Measurements from ENCODE around the gene FAAP20. TPM values are rescaled to one million over a fixed set of nuclear protein-coding genes. Genes with fewer than 3 reads are reported as not detected.

Gene FAAP20
- total RNA-seq, 1 experiment from 2014 or later: 72.1 TPM

DNA sequence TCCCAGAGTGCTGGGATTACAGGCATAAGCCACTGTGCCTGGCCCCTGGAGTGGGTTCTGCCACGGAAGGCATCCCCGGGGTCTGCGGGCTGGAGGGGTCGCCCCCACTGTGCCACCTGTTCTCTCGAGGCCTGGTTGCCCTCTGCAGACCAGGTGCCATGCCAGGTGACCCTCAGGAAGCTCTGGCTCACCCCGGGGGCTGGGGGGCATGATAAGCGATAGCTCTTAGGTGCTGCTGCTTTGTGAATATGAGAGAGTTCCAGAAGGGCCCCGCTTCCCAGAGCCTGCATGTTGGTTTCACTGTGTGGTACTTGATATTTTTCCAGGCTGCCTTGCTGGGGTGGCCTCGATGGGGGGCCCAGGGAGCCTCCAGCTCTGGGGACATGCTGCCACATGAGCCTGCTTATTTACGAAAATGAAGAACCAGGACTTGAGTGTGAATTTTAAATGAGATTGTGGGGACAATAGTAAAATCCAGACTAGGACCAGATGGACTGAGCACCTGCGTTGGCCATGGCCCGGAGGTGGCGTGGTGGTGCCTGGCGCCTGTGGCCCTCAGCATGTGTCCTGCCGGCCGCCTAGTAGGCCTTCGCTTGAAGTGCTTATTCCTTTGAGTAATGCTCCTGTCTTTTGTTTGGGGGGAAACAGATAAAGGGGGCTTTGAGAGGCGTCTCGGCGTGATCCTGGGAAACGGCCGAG is 40.9 kb upstream of the FAAP20 start:
- POLR2A ChIA-PET (ENCODE audit: unreplicated experiment): no interaction called here
- Histone ChIP-seq H3K9me3 (ENCODE audit: insufficient read depth, low read depth) (no peaks in the 10 kb centered on the region), H4K20me1 (ENCODE audit: insufficient read depth) (peaks cover 94% of the 10 kb centered on the region), H3K9me2 (ENCODE audit: insufficient read depth) (no peaks in the 10 kb centered on the region), H3K27me3 (ENCODE audit: insufficient read depth, low read depth) (no peaks in the 10 kb centered on the region), H3K4me3 (peak overlapping the region; percentile 47; the same call in 1 of the 2 replicates), H3K27ac (peak overlapping the region; percentile 68), H3K36me3 (ENCODE audit: low read depth) (0 out of 2 replicates have a peak, but pooled peaks cover 2% of the 10 kb centered on the region), H3K4me2 (peak overlapping the region; percentile 99), H2AFZ (no peak overlapping the region), H3K4me1 (replicated peaks; ENCODE audit: insufficient read depth) (peaks cover 52% of the 10 kb centered on the region), H3F3A (ENCODE audit: insufficient read depth, low read depth) (peaks cover 29% of the 10 kb centered on the region), H3K79me2 (ENCODE audit: low read depth) (peaks cover 100% of the 10 kb centered on the region)
- no TSS peak for BruUV-seq (replicated peaks)
- TF ChIP-seq, protein P1, sequence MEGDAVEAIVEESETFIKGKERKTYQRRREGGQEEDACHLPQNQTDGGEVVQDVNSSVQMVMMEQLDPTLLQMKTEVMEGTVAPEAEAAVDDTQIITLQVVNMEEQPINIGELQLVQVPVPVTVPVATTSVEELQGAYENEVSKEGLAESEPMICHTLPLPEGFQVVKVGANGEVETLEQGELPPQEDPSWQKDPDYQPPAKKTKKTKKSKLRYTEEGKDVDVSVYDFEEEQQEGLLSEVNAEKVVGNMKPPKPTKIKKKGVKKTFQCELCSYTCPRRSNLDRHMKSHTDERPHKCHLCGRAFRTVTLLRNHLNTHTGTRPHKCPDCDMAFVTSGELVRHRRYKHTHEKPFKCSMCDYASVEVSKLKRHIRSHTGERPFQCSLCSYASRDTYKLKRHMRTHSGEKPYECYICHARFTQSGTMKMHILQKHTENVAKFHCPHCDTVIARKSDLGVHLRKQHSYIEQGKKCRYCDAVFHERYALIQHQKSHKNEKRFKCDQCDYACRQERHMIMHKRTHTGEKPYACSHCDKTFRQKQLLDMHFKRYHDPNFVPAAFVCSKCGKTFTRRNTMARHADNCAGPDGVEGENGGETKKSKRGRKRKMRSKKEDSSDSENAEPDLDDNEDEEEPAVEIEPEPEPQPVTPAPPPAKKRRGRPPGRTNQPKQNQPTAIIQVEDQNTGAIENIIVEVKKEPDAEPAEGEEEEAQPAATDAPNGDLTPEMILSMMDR (conservative IDR thresholded peaks at IDR 0.05): no peak
- no peak for TF ChIP-seq EZH2 (IDR thresholded peaks at IDR 0.05; ENCODE audit: low read depth)
- CTCF ChIA-PET: no interaction called here
- no peak for DNase-seq
- intact Hi-C loops (cut with micrococcal nuclease; ENCODE audit: unreplicated experiment): no loop called here

- DNase-seq: peak in 1 of 2 experiments; percentile 46
- intact Hi-C loops (cut with micrococcal nuclease; ENCODE audit: unreplicated experiment): loop anchor here (1.0 to 5.0 kb wide), 2 partner anchors 37 to 56 kb away; no protein-coding TSS in a partner anchor
- no peak for TF ChIP-seq EZH2 (IDR thresholded peaks at IDR 0.05; ENCODE audit: low read depth)
- TF ChIP-seq, protein P1 (conservative IDR thresholded peaks at IDR 0.05): no peak
- H3K79me2 ChIP-seq (ENCODE audit: low read depth): peaks cover 100% of the 10 kb centered on the region
- ChIA-PET CTCF (no interaction called here), POLR2A (ENCODE audit: unreplicated experiment) (interaction anchor here (0.6 to 1.6 kb wide), 6 partner anchors 35 to 1329 kb away, joined by 3 to 13 read pairs (median 5); no protein-coding TSS in a partner anchor)
- H3K36me3 ChIP-seq (ENCODE audit: low read depth): no peaks in the 10 kb centered on the region
- peak overlapping the region; percentile 47; the same call in 1 of the 2 replicates for H3K4me3 ChIP-seq
- peaks cover 94% of the 10 kb centered on the region for H4K20me1 ChIP-seq (ENCODE audit: insufficient read depth)
- H3F3A ChIP-seq (ENCODE audit: insufficient read depth, low read depth): peaks cover 29% of the 10 kb centered on the region
- H3K4me2 ChIP-seq: peak overlapping the region; percentile 99
- H3K9me2 ChIP-seq (ENCODE audit: insufficient read depth): no peaks in the 10 kb centered on the region
- no TSS peak for BruUV-seq (replicated peaks)
- peaks cover 52% of the 10 kb centered on the region for H3K4me1 ChIP-seq (replicated peaks; ENCODE audit: insufficient read depth)
- H2AFZ ChIP-seq: no peak overlapping the region
- H3K27ac ChIP-seq: peak overlapping the region; percentile 68
- no peaks in the 10 kb centered on the region for H3K9me3 ChIP-seq (ENCODE audit: insufficient read depth, low read depth)
- H3K27me3 ChIP-seq (ENCODE audit: insufficient read depth, low read depth): no peaks in the 10 kb centered on the region
Observed at GRCh38 chr1:2234762-2235113, 40.2 kb upstream of the FAAP20 start.

GRCh38 chr1:2233997-2234761 is 39.6 kb upstream of the FAAP20 start:
- no TSS peak for BruUV-seq (replicated peaks)
- peaks cover 100% of the 10 kb centered on the region for H3K79me2 ChIP-seq (ENCODE audit: low read depth)
- peak overlapping the region; percentile 47; the same call in 1 of the 2 replicates for H3K4me3 ChIP-seq
- H3K27me3 ChIP-seq (ENCODE audit: insufficient read depth, low read depth): no peaks in the 10 kb centered on the region
- H3K9me2 ChIP-seq (ENCODE audit: insufficient read depth): no peaks in the 10 kb centered on the region
- H3K27ac ChIP-seq: peak overlapping the region; percentile 68
- TF ChIP-seq, protein P1 (conservative IDR thresholded peaks at IDR 0.05): no peak
- TF ChIP-seq EZH2 (IDR thresholded peaks at IDR 0.05; ENCODE audit: low read depth): no peak
- H3K4me2 ChIP-seq: peak overlapping the region; percentile 99
- no peaks in the 10 kb centered on the region for H3K9me3 ChIP-seq (ENCODE audit: insufficient read depth, low read depth)
- peaks cover 29% of the 10 kb centered on the region for H3F3A ChIP-seq (ENCODE audit: insufficient read depth, low read depth)
- peak; percentile 73 to 85 for DNase-seq
- ChIA-PET CTCF (interaction anchor here (0.8 kb wide), 1 partner anchor 56 kb away, joined by 4 read pairs; no protein-coding TSS in a partner anchor), POLR2A (ENCODE audit: unreplicated experiment) (interaction anchor here (0.6 to 1.6 kb wide), 6 partner anchors 35 to 1330 kb away, joined by 3 to 13 read pairs (median 5); no protein-coding TSS in a partner anchor)
- intact Hi-C loops (cut with micrococcal nuclease; ENCODE audit: unreplicated experiment): loop anchor here (1.0 to 5.0 kb wide), 2 partner anchors 37 to 56 kb away; no protein-coding TSS in a partner anchor
- peaks cover 94% of the 10 kb centered on the region for H4K20me1 ChIP-seq (ENCODE audit: insufficient read depth)
- no peaks in the 10 kb centered on the region for H3K36me3 ChIP-seq (ENCODE audit: low read depth)
- peaks cover 52% of the 10 kb centered on the region for H3K4me1 ChIP-seq (replicated peaks; ENCODE audit: insufficient read depth)
- no peak overlapping the region for H2AFZ ChIP-seq

All from PC-9 (cell line).